Lower lobe of right lung (tissue), 2 donors: ENCODE data around the gene OR7G2. TPM values are rescaled to one million over a fixed set of nuclear protein-coding genes. Genes with fewer than 3 reads are reported as not detected.
"Not testable (repeated sequence)": the region's sequence is repeated elsewhere in the genome, so short reads cannot be mapped to it uniquely, and the experiment has no call there.

Experiments used
- ATAC-seq, 2 donors: fragments of 200-7000 bp; cut with Tn5 transposase; one replicate each; pipeline ENCODE4 v1.9.1; 2020 to 2022; ENCODE audit warnings: mild to moderate bottlenecking in 2 of 2, moderate library complexity in 2 of 2
- DNase-seq: peaks from one replicate; pipeline ENCODE4 v3.0.0-alpha.2; 2020
- H3K27ac ChIP-seq: fragments of 200-600 bp; one replicate; pipeline ENCODE4 v1.8.0; 2022
- H3K27me3 ChIP-seq: fragments of 200-600 bp; one replicate; pipeline ENCODE4 v1.8.0; 2022; ENCODE audit warnings: low read depth
- H3K36me3 ChIP-seq: fragments of 200-600 bp; one replicate; pipeline ENCODE4 v1.8.0; 2022; ENCODE audit warnings: mild to moderate bottlenecking
- H3K4me1 ChIP-seq: fragments of 200-600 bp; one replicate; pipeline ENCODE4 v1.8.0; 2022
- H3K4me3 ChIP-seq: fragments of 200-600 bp; one replicate; pipeline ENCODE4 v1.8.0; 2022; ENCODE audit warnings: mild to moderate bottlenecking
- H3K9me3 ChIP-seq: fragments of 200-600 bp; one replicate; pipeline ENCODE4 v1.8.0; 2022
- intact Hi-C: fragments of 100-400 bp; cut with DNase I; formaldehyde crosslinking; loops from one replicate; pipeline ENCODE4 v1.11.0; 2022
- total RNA-seq: library from RNA; stranded (reverse); fragmentation: NEBNext Ultra II Directional; extraction: Animal tissue kit (Norgen Biotek cat#: 25700); gene quantifications from one replicate; pipeline ENCODE4 v1.2.1, GENCODE V29; 2021
- TF ChIP-seq, protein P1 (sequence below): fragments of 200-600 bp; IDR thresholded peaks from one replicate; pipeline ENCODE4 v1.8.0; 2022; ENCODE audit warnings: antibody characterized with exemption, mild to moderate bottlenecking
- donor health status: DM: no; HTN: yes; CAD: no; lungs with severe emphysema.

OR7G2 gene
- total RNA-seq, 1 donor from 2014 or later: not detected

DNA sequence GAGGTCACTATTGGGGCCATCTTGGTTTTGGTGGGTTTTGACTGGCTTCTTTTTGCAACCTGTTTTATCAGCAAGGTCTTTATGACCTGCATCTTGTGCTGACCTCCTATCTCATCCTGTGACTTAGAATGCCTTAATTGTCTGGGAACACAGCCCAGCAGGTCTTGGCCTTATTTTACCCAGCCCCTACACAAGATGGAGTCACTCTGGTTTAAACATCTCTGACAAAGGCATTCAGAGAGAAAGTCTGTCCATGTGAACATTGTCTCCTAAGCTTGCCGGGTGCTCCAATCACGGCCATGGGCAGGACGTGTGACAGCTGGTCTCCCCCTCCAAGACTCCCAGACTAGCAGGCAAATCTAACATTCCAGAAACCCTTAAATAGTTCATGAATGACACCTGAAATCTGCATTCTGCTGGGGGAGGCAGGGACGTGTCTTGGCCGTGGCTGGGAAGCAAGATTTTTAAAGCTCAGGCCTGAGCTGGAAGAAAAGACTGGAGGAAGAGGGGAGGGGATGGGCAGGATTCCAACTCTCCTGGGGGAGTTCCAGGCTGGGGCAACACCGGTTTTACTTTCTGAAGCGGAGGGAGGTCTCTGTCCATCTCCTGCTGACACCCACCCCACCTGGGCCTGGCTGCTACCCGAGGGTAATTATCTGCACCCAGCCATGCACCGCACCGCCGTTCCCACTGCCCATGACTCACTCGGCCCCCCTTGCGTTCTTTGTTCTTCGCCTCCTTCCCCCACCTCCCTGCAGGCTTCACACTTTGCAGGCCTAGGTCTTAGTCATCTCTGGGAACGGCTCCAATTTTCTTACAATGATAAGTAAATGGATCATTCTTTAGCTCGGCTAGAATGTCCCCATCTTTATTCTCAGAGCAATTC lies 32.0 kb downstream of the OR7G2 start:
- peak; percentile 69 to 75 for ATAC-seq
- Histone ChIP-seq H3K4me1 (no peaks in the 10 kb centered on the region), H3K27ac (no peak overlapping the region), H3K9me3 (no peaks in the 10 kb centered on the region), H3K4me3 (no peak overlapping the region), H3K36me3 (no peaks in the 10 kb centered on the region), H3K27me3 (no peaks in the 10 kb centered on the region)
- peak; percentile 54 for DNase-seq
- TF ChIP-seq, protein P1, sequence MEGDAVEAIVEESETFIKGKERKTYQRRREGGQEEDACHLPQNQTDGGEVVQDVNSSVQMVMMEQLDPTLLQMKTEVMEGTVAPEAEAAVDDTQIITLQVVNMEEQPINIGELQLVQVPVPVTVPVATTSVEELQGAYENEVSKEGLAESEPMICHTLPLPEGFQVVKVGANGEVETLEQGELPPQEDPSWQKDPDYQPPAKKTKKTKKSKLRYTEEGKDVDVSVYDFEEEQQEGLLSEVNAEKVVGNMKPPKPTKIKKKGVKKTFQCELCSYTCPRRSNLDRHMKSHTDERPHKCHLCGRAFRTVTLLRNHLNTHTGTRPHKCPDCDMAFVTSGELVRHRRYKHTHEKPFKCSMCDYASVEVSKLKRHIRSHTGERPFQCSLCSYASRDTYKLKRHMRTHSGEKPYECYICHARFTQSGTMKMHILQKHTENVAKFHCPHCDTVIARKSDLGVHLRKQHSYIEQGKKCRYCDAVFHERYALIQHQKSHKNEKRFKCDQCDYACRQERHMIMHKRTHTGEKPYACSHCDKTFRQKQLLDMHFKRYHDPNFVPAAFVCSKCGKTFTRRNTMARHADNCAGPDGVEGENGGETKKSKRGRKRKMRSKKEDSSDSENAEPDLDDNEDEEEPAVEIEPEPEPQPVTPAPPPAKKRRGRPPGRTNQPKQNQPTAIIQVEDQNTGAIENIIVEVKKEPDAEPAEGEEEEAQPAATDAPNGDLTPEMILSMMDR: no peak
- intact Hi-C loops: no loop called here

DNA sequence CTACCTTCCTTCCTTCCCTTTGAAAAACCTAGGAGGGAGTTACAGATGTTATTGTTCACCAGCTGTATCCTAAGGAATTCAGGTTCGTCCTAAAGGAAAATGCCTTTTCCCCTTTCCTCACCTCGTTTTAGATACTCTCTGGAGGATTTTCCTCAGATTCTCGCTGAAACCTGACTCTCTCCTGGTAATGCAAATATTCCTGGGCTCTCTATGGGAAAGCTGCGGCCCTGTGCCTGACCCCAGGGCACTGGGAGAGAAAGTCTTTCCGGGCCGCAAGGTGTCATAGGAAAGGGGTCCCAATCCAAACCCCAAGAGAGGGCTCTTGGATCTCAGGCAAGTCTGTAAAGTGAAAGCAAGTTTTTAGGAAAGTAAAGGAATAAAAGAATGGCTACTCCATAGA lies 33.5 kb downstream of the OR7G2 start:
- Histone ChIP-seq H3K27ac (no peak overlapping the region), H3K4me1 (no peaks in the 10 kb centered on the region), H3K27me3 (no peaks in the 10 kb centered on the region), H3K36me3 (no peaks in the 10 kb centered on the region), H3K9me3 (no peaks in the 10 kb centered on the region), H3K4me3 (no peak overlapping the region)
- intact Hi-C loops: no loop called here
- ATAC-seq (no peak), DNase-seq (no peak)
- TF ChIP-seq, protein P1: no peak

DNA sequence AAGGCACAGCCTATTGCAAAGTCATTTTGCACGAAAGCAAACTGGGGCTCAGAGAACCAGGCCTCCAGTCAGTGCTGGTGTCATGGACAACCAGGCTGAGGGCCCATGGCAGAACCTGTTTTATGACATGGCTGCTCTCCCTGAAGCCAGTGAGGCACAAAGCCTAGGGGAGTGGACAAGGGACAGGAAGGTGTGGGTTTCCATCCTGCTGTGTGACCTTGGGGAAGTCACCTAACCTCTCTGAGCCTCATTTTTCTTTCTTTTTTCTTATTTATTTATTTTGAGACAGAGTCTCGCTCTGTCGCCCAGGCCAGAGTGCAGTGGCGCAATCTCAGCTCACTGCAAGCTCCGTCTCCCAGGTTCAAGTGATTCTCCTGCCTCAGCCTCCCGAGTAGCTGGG lies 35.6 kb downstream of the OR7G2 start:
- intact Hi-C loops, H3K9me3 ChIP-seq, H3K27ac ChIP-seq, ATAC-seq, DNase-seq, H3K36me3 ChIP-seq, H3K4me1 ChIP-seq, H3K4me3 ChIP-seq, H3K27me3 ChIP-seq: not testable (repeated sequence)

DNA sequence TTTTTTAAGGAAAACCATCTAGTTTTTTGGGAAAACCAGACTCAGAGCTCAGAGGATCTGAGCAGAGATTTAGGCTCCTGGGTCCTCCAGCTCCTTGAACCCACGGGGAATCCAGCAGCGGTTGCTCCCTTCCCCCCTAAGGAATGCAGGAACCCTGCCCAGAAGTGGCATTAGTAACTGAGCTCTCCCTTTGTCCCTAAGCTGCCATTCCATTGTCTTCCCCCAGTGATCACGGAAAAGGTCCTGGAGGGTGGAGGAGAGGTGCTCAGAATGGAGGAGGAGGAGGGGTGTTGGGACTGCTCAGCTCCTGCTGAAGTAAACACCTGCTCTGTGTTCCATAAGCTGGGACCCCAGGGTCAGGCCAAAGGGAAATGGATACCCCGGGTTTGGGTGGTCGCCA lies 37.2 kb downstream of the OR7G2 start:
- no peaks in the 10 kb centered on the region for H3K27me3 ChIP-seq
- H3K27ac ChIP-seq: no peak overlapping the region
- no peak overlapping the region for H3K4me3 ChIP-seq
- DNase-seq (no peak), ATAC-seq (no peak)
- H3K9me3 ChIP-seq: no peaks in the 10 kb centered on the region
- H3K4me1 ChIP-seq: no peaks in the 10 kb centered on the region
- intact Hi-C loops: no loop called here
- TF ChIP-seq, protein P1: no peak
- no peaks in the 10 kb centered on the region for H3K36me3 ChIP-seq

DNA sequence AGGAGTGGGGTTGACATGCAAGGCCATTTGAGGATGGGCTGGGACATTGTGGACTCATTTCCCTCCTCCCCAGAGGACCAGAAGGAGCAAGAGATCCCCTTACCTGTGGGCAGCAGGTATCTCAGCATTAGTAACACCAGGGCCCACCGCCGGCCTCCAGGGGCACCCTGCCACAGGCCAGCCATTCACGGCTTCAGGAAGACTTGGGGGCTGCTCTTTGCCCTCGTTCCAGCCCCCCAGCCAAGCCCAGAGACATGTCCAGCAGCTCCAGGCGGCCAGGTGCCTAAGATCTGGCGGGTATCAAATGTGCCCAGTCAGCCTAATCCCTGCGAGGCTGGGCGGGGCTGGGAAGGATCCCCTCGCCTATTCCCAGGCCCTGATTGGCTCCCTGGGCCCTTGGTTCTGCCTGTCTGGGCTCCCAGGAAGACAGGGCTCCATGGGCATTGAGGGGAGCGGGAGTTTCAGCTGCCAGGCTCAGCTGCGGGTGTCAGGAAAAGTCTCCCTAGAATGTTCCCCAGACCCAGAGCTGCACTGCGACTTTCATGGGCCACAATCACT lies 41.7 kb downstream of the OR7G2 start:
- no peak for ATAC-seq
- TF ChIP-seq, protein P1: no peak
- DNase-seq: no peak
- Histone ChIP-seq H3K27ac (no peak overlapping the region), H3K4me1 (no peaks in the 10 kb centered on the region), H3K27me3 (no peaks in the 10 kb centered on the region), H3K36me3 (no peaks in the 10 kb centered on the region), H3K4me3 (no peak overlapping the region), H3K9me3 (no peaks in the 10 kb centered on the region)
- intact Hi-C loops: no loop called here

DNA sequence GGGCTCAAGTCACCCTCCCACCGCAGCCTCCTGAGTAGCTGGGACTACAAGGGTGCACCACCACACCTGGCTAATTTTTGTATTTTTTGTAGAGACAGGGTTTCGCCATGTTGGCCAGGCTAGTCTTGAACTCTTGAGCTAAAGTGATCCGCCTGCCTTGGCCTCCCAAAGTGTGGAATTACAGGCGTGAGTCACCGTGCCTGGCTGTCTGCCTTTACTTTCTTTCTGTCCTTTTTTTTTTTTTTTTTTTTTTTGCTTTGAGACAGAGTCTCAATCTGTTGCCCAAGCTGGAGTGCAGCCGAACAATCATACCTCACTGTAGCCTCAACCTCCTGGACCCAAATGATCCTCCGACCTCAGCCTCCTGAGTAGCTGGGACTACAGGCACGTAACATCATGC lies 45.4 kb downstream of the OR7G2 start:
- Histone ChIP-seq H3K36me3 (no peaks in the 10 kb centered on the region), H3K4me1 (no peaks in the 10 kb centered on the region), H3K4me3 (no peak overlapping the region), H3K27me3 (no peaks in the 10 kb centered on the region), H3K27ac (no peak overlapping the region), H3K9me3 (no peaks in the 10 kb centered on the region)
- DNase-seq: no peak
- intact Hi-C loops: no loop called here
- TF ChIP-seq, protein P1: no peak
- ATAC-seq: no peak
